Epithelial cell of proximal tubule (primary cell): ENCODE results near the gene BMI1. TPM values are rescaled to one million over a fixed set of nuclear protein-coding genes. Genes with fewer than 3 reads are reported as not detected.
"Not testable (repeated sequence)": the region's sequence is repeated elsewhere in the genome, so short reads cannot be mapped to it uniquely, and the experiment has no call there.

ENCODE experiments used
- DNase-seq: peaks from one replicate; pipeline ENCODE4 v3.0.0-alpha.2; 2011; ENCODE audit warnings: low read depth
- H3K4me3 ChIP-seq: 2 replicates; pipeline ENCODE4 v1.5.1; 2011; ENCODE audit warnings: low read depth, mild to moderate bottlenecking, low read length
- CTCF ChIP-seq: conservative IDR thresholded peaks from 2 replicates; pipeline ENCODE4 v1.5.1; 2012; ENCODE audit warnings: low read depth, mild to moderate bottlenecking, low read length
- total RNA-seq: library from RNA; depleted of rRNA; stranded (reverse); fragments of >200 nt; gene quantifications from 2 replicates; pipeline ENCODE4 v1.2.3, GENCODE V29; 2015

BMI1 gene
- total RNA-seq, 1 donor from 2014 or later, result 29.6 TPM

GRCh38 chr10:22344781-22345300 is 23.9 kb downstream of the BMI1 start:
- TF ChIP-seq CTCF, result no peak
- no peak for DNase-seq
- H3K4me3 ChIP-seq, result peak overlapping the region; percentile 27

DNA sequence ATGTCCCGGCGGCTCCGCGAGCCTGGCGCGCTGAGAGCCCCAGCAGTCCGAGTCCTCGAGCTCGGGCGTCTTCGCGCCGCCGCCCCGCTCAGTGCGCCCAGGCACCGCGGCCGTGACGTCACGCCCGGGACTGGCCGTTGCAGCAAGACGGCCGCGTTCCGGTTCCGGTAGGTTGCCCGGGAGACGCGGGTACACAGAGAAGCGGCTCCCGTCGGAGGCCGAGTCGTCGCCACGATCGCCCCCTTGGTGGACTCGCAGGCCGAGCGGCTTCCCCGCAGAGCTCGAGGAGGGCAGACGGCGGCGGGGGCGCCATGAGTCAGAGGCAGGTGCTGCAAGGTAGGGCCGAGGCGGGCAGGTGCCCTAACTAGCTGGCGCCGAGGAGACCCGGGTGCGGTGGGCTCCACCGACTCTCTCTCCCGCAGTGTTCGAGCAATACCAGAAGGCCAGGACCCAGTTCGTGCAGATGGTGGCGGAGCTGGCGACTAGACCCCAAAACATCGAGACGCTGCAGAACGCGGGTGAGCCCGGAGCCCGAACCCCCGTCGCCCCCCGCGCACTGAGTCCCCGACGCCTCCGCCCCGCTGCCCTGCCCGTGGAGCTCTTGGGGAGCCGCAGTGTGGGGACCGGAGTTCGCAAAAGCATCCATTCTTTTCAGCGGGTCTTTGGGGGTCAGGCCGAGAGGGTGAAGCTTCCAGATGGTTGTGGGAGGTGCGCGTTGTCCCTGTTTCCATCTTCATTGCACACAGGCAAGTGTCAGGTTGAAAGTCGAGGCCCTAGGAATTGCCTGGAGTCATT is 24.6 kb downstream of the BMI1 start, which contains the start of gene SPAG6:
Gene SPAG6, plus strand, starts transcription at position 196 of the 795 bp plus-strand sequence. Its CDS starts 116 bp downstream, at position 312.
- no peak for TF ChIP-seq CTCF
- peak within 1 kb of the TSS; percentile 27 for H3K4me3 ChIP-seq
- DNase-seq, result no peak

GRCh38 chr10:22346096-22346661 is 25.3 kb downstream of the BMI1 start:
- H3K4me3 ChIP-seq, result no peak overlapping the region
- no peak for TF ChIP-seq CTCF
- no peak for DNase-seq

DNA sequence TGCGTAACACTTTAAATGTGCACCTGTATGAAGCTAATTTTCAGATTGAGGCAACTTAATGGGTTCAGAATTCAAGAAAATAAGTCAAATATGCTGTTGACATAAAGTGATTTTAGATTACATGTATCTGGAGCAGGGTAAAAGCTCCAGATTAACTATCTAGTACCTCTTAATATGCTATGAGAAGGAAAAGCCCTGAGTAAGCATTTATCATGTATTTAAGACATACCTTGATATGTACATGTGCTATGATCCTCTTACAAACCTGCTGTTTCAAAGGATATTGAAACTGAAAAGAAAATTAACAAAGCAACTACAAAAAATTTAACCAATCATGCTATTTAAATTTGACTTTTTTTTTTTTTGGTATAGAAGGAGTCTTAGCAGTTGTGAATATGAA is 28.9 kb downstream of the BMI1 start:
- no peak for DNase-seq
- no peak overlapping the region for H3K4me3 ChIP-seq
- TF ChIP-seq CTCF, result no peak

GRCh38 chr10:22351131-22351703 is 30.3 kb downstream of the BMI1 start:
- no peak overlapping the region for H3K4me3 ChIP-seq
- DNase-seq, result no peak
- TF ChIP-seq CTCF, result no peak

DNA sequence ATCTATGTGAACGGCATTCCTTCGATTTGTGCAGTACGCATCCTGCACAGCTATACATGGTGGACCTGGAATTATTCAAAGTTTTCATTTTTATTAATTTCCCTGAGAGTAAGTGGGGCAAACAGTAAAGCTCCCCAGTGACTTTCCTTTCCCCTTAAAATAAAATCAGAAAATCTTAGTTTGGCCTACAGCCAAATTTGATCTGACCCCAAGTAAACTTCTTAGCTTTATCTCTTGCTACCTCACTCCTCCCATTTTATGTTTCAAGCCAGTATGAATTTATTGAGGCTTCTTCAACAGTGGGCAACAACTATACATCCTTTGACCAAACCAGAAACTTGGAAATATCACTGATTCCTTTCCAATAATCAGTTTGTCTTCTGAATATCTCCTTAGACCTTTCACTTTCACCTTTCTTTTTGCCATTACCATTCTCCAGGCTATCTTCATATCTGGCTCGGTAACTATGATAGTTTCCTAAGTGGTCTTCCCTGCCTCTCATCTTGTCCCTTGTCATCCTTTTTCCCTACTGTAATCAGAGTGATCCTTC is 35.5 kb downstream of the BMI1 start:
- no peak for DNase-seq
- no peak overlapping the region for H3K4me3 ChIP-seq
- no peak for TF ChIP-seq CTCF

DNA sequence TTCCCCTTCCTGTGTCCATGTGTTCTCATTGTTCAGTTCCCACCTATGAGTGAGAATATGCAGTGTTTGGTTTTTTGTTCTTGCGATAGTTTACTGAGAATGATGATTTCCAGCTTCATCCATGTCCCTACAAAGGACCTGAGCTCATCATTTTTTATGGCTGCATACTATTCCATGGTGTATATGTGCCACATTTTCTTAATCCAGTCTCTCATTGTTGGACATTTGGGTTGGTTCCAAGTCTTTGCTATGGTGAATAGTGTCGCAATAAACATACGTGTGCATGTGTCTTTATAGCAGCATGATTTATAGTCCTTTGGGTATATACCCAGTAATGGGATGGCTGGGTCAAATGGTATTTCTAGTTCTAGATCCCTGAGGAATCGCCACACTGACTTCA is 36.9 kb downstream of the BMI1 start:
- not testable (repeated sequence) for DNase-seq, H3K4me3 ChIP-seq
